Testis (tissue), 3 donors: ENCODE measurements around the gene ANO2. TPM values are rescaled to one million over a fixed set of nuclear protein-coding genes. Genes with fewer than 3 reads are reported as not detected.
"Not testable (repeated sequence)": the region's sequence is repeated elsewhere in the genome, so short reads cannot be mapped to it uniquely, and the experiment has no call there.

ENCODE experiments used
- DNase-seq: peaks from one replicate; pipeline ENCODE4 v3.0.0-alpha.2; 2019
- H3K27ac ChIP-seq, 2 donors: fragments of 200-600 bp; sonication (generic); one replicate each; pipeline ENCODE4 v1.5.1; 2019
- H3K27me3 ChIP-seq: fragments of 200-600 bp; sonication (generic); one replicate; pipeline ENCODE4 v1.5.1; 2019
- H3K36me3 ChIP-seq: fragments of 200-600 bp; sonication (generic); one replicate; pipeline ENCODE4 v1.5.1; 2017; ENCODE audit warnings: low read depth; ENCODE audit errors: missing control alignments
- H3K4me1 ChIP-seq: fragments of 200-600 bp; sonication (generic); one replicate; pipeline ENCODE4 v1.5.1; 2019
- H3K4me3 ChIP-seq, 2 donors: fragments of 200-600 bp; sonication (generic); one replicate each; pipeline ENCODE4 v1.5.1; 2017 to 2019
- H3K9me3 ChIP-seq: fragments of 200-600 bp; sonication (generic); one replicate; pipeline ENCODE4 v1.5.1; 2017
- POLR2A ChIP-seq: fragments of 450-650 bp; IDR thresholded peaks from one replicate; pipeline ENCODE4 v1.6.1; 2017; ENCODE audit warnings: antibody characterized with exemption, mild to moderate bottlenecking, moderate library complexity
- WGBS, 2 donors: methylation state at CpG; one replicate each; pipeline ENCODE4 v1.1.5; 2018; 5-methylcytosine and 5-hydroxymethylcytosine counted together
- intact Hi-C: fragments of 100-400 bp; cut with DNase I; formaldehyde crosslinking; loops from one replicate; pipeline ENCODE4 v1.15.1; 2023; ENCODE audit warnings: low total_unique reads
- polyA plus RNA-seq: library from polyadenylated mRNA; stranded (reverse); fragments of 350-450 nt; fragmentation: Illumina TruSeq; extraction: RNeasy Lipid Tissue Mini Kit (QIAGEN cat#74804); gene quantifications from one replicate; pipeline ENCODE4 v1.2.3, GENCODE V29; 2014; ENCODE audit warnings: low read depth, low replicate concordance; ENCODE audit not compliant: insufficient read depth
- total RNA-seq, 2 donors: library from RNA; depleted of rRNA; stranded (reverse); fragments of >200 nt; gene quantifications; one replicate each; pipeline ENCODE4 v1.2.3, GENCODE V29; 2016
- TF ChIP-seq, protein P1 (sequence below), 3 experiments: fragments of 450-650 bp in 2 of 3; fragments of 200-600 bp in 1 of 3; sonication (generic) in 1 of 3; IDR thresholded peaks; one replicate each; pipeline ENCODE4 v1.5.1; 2016 to 2019; ENCODE audit warnings: antibody characterized with exemption in 3 of 3, mild to moderate bottlenecking in 2 of 3, moderate library complexity in 1 of 3

The ANO2 gene
- total and polyA plus RNA-seq, 3 donors from 2014 or later, result 9.8 to 24.5 (median 24.4) TPM

DNA sequence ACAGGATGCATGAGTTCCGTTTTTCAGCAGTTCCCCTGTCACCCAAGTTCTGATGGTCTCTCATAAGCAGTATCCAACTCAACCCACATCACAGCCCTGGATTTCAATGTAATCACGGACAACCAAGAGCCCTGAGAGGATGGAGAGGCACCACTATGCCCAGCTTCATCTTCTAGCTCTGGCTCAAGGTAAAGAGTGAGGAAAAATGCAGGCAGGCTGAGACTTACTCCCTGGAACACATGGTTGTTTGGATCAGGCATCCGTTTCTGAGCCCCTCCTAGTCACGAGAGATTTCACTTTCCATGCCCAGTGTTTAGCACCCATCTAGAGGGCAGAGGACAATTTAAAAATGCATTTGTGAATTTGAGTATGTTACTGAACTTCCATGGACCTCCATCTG lies 45.0 kb downstream of the ANO2 start:
- H3K4me3 ChIP-seq, result no peak overlapping the region
- 61 to 64% methylated on average over 4 of the region's 4 CpGs for WGBS, 2 donors
- intact Hi-C loops, result no loop called here
- TF ChIP-seq POLR2A, result no peak
- TF ChIP-seq, protein P1, sequence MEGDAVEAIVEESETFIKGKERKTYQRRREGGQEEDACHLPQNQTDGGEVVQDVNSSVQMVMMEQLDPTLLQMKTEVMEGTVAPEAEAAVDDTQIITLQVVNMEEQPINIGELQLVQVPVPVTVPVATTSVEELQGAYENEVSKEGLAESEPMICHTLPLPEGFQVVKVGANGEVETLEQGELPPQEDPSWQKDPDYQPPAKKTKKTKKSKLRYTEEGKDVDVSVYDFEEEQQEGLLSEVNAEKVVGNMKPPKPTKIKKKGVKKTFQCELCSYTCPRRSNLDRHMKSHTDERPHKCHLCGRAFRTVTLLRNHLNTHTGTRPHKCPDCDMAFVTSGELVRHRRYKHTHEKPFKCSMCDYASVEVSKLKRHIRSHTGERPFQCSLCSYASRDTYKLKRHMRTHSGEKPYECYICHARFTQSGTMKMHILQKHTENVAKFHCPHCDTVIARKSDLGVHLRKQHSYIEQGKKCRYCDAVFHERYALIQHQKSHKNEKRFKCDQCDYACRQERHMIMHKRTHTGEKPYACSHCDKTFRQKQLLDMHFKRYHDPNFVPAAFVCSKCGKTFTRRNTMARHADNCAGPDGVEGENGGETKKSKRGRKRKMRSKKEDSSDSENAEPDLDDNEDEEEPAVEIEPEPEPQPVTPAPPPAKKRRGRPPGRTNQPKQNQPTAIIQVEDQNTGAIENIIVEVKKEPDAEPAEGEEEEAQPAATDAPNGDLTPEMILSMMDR (IDR thresholded peaks at IDR 0.05), result no peak
- H3K27me3 ChIP-seq, result no peaks in the 10 kb centered on the region
- no peaks in the 10 kb centered on the region for H3K9me3 ChIP-seq
- no peak overlapping the region for H3K27ac ChIP-seq
- no peaks in the 10 kb centered on the region for H3K4me1 ChIP-seq
- H3K36me3 ChIP-seq, result no peaks in the 10 kb centered on the region
- DNase-seq, result no peak

DNA sequence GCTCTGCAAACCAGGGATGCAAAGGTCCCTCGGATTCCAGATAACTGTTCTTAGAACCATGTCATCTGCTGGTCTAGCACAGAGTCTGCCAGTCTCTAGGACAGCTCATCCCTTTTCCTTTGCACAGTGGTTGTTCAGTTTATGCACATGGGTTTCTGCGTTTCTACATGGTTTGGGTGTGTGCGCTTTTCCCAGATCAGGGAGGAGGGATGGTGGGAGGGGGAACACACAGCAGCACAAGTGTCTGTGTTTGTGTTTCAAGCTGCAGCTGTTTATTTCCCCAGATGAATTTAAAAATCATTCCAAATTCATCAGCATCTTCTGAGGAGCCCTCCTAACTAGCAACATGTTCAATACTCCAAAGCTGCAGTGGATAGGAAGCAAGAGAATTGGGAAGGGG lies 45.4 kb downstream of the ANO2 start:
- intact Hi-C loops, result no loop called here
- Histone ChIP-seq H3K9me3 (no peaks in the 10 kb centered on the region), H3K36me3 (no peaks in the 10 kb centered on the region), H3K4me3 (no peak overlapping the region), H3K4me1 (no peaks in the 10 kb centered on the region), H3K27ac (no peak overlapping the region), H3K27me3 (no peaks in the 10 kb centered on the region)
- WGBS, 2 donors, result 72 to 76% methylated on average over 3 of the region's 3 CpGs
- DNase-seq, result no peak
- TF ChIP-seq POLR2A, result no peak
- TF ChIP-seq, protein P1 (IDR thresholded peaks at IDR 0.05), result no peak

DNA sequence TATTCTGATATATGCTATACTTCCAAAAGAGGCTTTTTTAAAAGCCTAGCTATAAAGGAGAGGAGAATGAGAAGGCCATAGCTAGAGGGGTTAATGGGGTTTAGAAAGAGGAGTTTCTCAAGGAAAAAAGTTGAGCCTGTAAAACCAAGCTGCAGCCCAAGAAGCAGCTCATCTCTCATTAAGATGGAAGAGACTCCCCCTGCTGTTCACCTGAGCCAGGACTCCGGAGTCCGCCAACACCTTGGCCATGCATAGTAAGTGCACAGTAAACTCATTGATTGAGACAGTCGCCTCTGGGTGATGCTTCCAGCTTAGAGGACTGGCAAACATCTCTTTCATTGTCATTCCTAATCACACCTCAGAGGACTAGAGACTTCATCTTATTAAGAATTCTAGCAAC lies 46.2 kb downstream of the ANO2 start:
- no peak for TF ChIP-seq POLR2A
- TF ChIP-seq, protein P1 (IDR thresholded peaks at IDR 0.05), result no peak
- no peak for DNase-seq
- no peaks in the 10 kb centered on the region for H3K27me3 ChIP-seq
- no peaks in the 10 kb centered on the region for H3K4me1 ChIP-seq
- intact Hi-C loops, result no loop called here
- H3K9me3 ChIP-seq, result no peaks in the 10 kb centered on the region
- H3K27ac ChIP-seq, result no peak overlapping the region
- H3K4me3 ChIP-seq, result no peak overlapping the region
- no peaks in the 10 kb centered on the region for H3K36me3 ChIP-seq
- WGBS, 2 donors, result 84 to 85% methylated on average over 3 of the region's 3 CpGs

DNA sequence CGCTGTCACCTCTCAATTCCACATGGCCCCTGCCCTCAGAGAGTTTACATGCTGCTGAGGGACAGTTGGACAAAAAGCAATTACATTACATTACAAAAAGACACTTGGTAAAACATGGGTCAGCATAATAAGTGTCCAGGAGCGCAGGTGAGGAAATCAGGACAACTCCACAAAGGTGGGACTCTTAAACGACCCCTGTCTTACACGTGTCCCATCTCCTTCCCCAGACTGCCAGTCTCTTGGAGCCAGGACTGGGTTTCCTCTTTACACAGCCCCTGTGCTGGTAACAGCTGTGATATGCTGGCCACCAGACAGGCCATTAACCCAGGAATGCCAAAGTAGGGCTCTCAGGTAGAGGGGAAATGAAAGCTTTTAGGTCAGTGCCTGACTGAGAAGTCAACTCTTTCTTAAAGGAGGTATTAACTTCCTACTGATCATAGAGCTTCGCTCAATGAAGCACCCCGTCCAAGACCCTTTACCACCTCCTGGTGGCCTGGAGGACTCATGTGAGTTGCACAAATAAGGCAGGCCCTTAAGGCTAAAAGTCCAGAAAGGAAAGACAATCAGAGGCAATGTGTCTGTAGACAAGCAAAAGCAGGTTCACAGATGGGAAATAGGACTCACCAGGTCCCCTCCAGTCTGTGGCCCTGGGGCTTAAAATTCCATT lies 55.5 kb downstream of the ANO2 start:
- WGBS, 2 donors, result 85 to 91% methylated on average over 6 of the region's 6 CpGs
- no peak overlapping the region for H3K4me3 ChIP-seq
- no peaks in the 10 kb centered on the region for H3K9me3 ChIP-seq
- TF ChIP-seq POLR2A, result no peak
- TF ChIP-seq, protein P1 (IDR thresholded peaks at IDR 0.05), result peak in 1 of 3 experiments; percentile 6
- intact Hi-C loops, result no loop called here
- H3K27me3 ChIP-seq, result no peaks in the 10 kb centered on the region
- no peaks in the 10 kb centered on the region for H3K36me3 ChIP-seq
- no peak for DNase-seq
- H3K4me1 ChIP-seq, result no peaks in the 10 kb centered on the region
- H3K27ac ChIP-seq, result no peak overlapping the region

DNA sequence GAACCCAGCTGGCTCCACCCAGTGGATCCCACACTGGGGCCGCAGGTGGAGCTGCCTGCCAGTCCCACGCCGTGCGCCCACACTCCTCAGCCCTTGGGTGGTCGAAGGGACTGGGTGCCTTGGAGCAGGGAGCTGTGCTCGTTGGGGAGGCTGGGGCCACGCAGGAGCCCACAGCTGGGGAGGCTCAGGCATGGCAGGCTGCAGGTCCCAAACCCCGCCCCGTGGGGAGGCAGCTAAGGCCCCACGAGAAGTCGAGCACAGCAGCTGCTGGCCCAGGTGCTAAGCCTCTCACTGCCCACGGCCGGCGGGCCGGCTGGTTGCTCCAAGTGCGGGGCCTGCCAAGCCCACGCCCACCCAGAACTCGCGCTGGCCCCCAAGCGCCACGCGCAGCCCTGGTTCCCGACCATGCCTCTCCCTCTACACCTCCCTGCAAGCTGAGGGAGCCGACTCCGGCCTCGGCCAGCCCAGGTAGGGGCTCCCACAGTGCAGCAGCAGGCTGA lies 56.2 kb downstream of the ANO2 start:
- Histone ChIP-seq H3K27ac (no peak overlapping the region), H3K4me1 (no peaks in the 10 kb centered on the region), H3K27me3 (no peaks in the 10 kb centered on the region), H3K36me3 (no peaks in the 10 kb centered on the region), H3K4me3 (no peak overlapping the region), H3K9me3 (no peaks in the 10 kb centered on the region)
- DNase-seq, result no peak
- intact Hi-C loops, result no loop called here
- WGBS, 2 donors, result 87% methylated on average over 17 of the region's 26 CpGs; no CpG with 5 or more reads in 1 of the 2 donors
- TF ChIP-seq, protein P1 (IDR thresholded peaks at IDR 0.05), result no peak
- TF ChIP-seq POLR2A, result no peak

DNA sequence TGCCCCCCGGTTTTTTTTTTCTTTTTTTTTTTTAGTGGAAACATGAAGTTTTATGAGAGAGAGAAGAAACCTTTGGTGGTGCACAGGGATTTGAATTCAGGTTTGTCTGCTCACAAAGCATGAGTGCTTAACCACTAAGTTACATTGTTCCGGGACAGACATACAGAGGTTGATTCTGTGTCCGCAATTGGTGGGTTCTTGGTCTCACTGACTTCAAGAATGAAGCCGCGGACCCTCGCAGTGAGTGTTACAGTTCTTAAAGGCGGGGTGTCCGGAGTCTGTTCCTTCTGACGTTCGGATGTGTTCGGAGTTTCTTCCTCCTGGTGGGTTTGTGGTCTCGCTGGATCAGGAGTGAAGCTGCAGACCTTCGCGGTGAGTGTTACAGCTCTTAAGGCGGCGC lies 57.2 kb downstream of the ANO2 start:
- 49 to 78% methylated on average over 12 to 16 of the region's 16 CpGs for WGBS, 2 donors
- H3K36me3 ChIP-seq, H3K9me3 ChIP-seq, DNase-seq, H3K4me3 ChIP-seq, H3K4me1 ChIP-seq, H3K27me3 ChIP-seq, intact Hi-C loops, H3K27ac ChIP-seq: not testable (repeated sequence)
